Transverse colon (tissue), 4 donors: ENCODE results near the gene PDE8B. TPM values are rescaled to one million over a fixed set of nuclear protein-coding genes. Genes with fewer than 3 reads are reported as not detected.
A peak's percentile ranks its signal among the peaks of the same experiment; 100 is the strongest.

Source experiments
- DNase-seq: peaks from one replicate; pipeline ENCODE4 v3.0.0-alpha.2; 2019
- H3K27ac ChIP-seq, 4 donors: fragments of 200-600 bp; sonication (generic); 2 replicates each; pipeline ENCODE4 v1.5.1; 2016 to 2018; ENCODE audit warnings: inconsistent platforms in 4 of 4
- H3K27me3 ChIP-seq: fragments of 200-600 bp; sonication (generic); 2 replicates; pipeline ENCODE4 v1.5.1; 2017; ENCODE audit warnings: inconsistent platforms
- H3K36me3 ChIP-seq, 4 donors: fragments of 200-600 bp; sonication (generic); 2 replicates each; pipeline ENCODE4 v1.5.1; 2017 to 2019; ENCODE audit warnings: inconsistent platforms in 4 of 4
- H3K4me1 ChIP-seq, 4 donors: fragments of 200-600 bp; sonication (generic); 2 replicates each; pipeline ENCODE4 v1.5.1; 2017 to 2020; ENCODE audit warnings: inconsistent platforms in 4 of 4
- H3K4me3 ChIP-seq, 4 donors: fragments of 200-600 bp; sonication (generic); 1 replicate in 1 of 4; 2 replicates in 3 of 4; pipeline versions ENCODE4 v1.5.1 to v1.6.1; 2017 to 2019; ENCODE audit warnings: inconsistent platforms in 4 of 4
- H3K9me3 ChIP-seq, 2 donors: fragments of 200-600 bp; sonication (generic); 2 replicates each; pipeline ENCODE4 v1.5.1; 2017 to 2019; ENCODE audit warnings: inconsistent platforms in 2 of 2
- EP300 ChIP-seq: sonication (generic); formaldehyde crosslinking; IDR thresholded peaks from one replicate; pipeline ENCODE4 v1.6.1; 2017; ENCODE audit warnings: antibody characterized with exemption, low read depth
- POLR2A ChIP-seq: fragments of 450-650 bp; IDR thresholded peaks from one replicate; pipeline ENCODE4 v1.6.1; 2016; ENCODE audit warnings: antibody characterized with exemption, mild to moderate bottlenecking, moderate library complexity
- POLR2AphosphoS5 ChIP-seq, 3 donors: sonication (generic); formaldehyde crosslinking; IDR thresholded peaks; one replicate each; pipeline ENCODE4 v1.6.1; 2016; ENCODE audit warnings: antibody characterized with exemption in 3 of 3
- WGBS, 2 donors: methylation state at CpG; one replicate each; pipeline ENCODE4 v1.1.5; 2018; ENCODE audit warnings: low coverage in 1 of 2; 5-methylcytosine and 5-hydroxymethylcytosine counted together
- in situ Hi-C, 4 donors: fragments of 200-750 bp; cut with MboI; loops; one replicate each; pipeline versions ENCODE4 v1.15.0 to v1.15.1; 2017; ENCODE audit warnings: low sequenced_read_pairs in 3 of 4, low pct_ligation_motif_present in 1 of 4, low pct_unique_long_range_greater_than_20kb in 1 of 4
- intact Hi-C: fragments of 100-400 bp; cut with DNase I; formaldehyde crosslinking; loops from one replicate; pipeline ENCODE4 v1.15.1; 2023; ENCODE audit warnings: low total_unique reads
- total RNA-seq, 4 donors: library from RNA; depleted of rRNA; stranded (reverse); fragments of >200 nt; gene quantifications; one replicate each; pipeline ENCODE4 v1.1.0, GENCODE V29; 2016
- TF ChIP-seq, protein P1 (sequence below), 5 experiments: fragments of 200-600 bp in 3 of 5; fragments of 450-650 bp in 2 of 5; sonication (generic) in 3 of 5; IDR thresholded peaks; 1 replicate in 2 of 5; 2 replicates in 3 of 5; pipeline ENCODE4 v1.5.1; 2016 to 2017; ENCODE audit warnings: antibody characterized with exemption in 5 of 5, inconsistent platforms in 3 of 5, mild to moderate bottlenecking in 2 of 5, moderate library complexity in 1 of 5

Gene PDE8B
- total RNA-seq, 4 donors from 2014 or later = 0.40 to 22.4 (median 1.2) TPM

GRCh38 chr5:77211691-77212047, 1.2 kb downstream of the PDE8B start:
- 28 to 35% methylated on average over 8 to 10 of the region's 10 CpGs for WGBS, 2 donors
- intact Hi-C loops = no loop called here
- DNase-seq = no peak
- Histone ChIP-seq H3K4me3 (peak overlapping the region in 2 of 4 donors; percentile 48 to 52), H3K9me3 (no peaks in the 10 kb centered on the region), H3K36me3 (no peaks in the 10 kb centered on the region), H3K27me3 (peaks cover 68% of the 10 kb centered on the region), H3K4me1 (peaks cover 0 to 9% (median 0%) of the 10 kb centered on the region in 4 donors), H3K27ac (no peak overlapping the region)
- TF ChIP-seq EP300 (no peak), POLR2AphosphoS5 (IDR thresholded peaks at IDR 0.05) (no peak), POLR2A (no peak)
- TF ChIP-seq, protein P1, sequence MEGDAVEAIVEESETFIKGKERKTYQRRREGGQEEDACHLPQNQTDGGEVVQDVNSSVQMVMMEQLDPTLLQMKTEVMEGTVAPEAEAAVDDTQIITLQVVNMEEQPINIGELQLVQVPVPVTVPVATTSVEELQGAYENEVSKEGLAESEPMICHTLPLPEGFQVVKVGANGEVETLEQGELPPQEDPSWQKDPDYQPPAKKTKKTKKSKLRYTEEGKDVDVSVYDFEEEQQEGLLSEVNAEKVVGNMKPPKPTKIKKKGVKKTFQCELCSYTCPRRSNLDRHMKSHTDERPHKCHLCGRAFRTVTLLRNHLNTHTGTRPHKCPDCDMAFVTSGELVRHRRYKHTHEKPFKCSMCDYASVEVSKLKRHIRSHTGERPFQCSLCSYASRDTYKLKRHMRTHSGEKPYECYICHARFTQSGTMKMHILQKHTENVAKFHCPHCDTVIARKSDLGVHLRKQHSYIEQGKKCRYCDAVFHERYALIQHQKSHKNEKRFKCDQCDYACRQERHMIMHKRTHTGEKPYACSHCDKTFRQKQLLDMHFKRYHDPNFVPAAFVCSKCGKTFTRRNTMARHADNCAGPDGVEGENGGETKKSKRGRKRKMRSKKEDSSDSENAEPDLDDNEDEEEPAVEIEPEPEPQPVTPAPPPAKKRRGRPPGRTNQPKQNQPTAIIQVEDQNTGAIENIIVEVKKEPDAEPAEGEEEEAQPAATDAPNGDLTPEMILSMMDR (IDR thresholded peaks at IDR 0.05) = no peak
- in situ Hi-C loops = no loop called here

DNA sequence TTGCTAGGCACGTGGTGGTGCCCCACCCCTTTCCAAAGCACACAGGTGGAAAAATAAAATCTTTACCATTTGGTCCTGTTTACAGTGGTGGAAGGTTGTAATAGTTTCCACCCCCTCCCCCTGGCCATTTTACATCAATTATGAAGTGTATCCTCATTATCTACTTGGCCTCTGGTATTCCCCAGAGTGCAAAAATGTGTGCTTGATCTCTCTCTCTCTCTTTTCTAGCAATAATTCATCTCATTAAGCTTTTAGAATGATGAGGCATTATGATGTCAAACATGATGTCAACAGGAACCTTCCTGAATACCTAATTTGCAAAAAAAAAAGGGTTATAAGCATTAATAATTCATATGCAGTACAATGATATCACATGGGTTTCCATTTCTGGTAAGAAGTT, 3.1 kb downstream of the PDE8B start:
- Histone ChIP-seq H3K36me3 (no peaks in the 10 kb centered on the region), H3K27me3 (peaks cover 66% of the 10 kb centered on the region), H3K4me1 (peaks cover 0 to 9% (median 0%) of the 10 kb centered on the region in 4 donors), H3K9me3 (no peaks in the 10 kb centered on the region), H3K4me3 (no peak overlapping the region), H3K27ac (no peak overlapping the region)
- in situ Hi-C loops (no loop called here), intact Hi-C loops (no loop called here)
- WGBS, 2 donors = 43 to 73% methylated on average over 1 of the region's 1 CpG
- DNase-seq = no peak
- no peak for TF ChIP-seq EP300
- no peak for TF ChIP-seq POLR2A
- TF ChIP-seq POLR2AphosphoS5 (IDR thresholded peaks at IDR 0.05) = no peak
- TF ChIP-seq, protein P1 (IDR thresholded peaks at IDR 0.05) = no peak

- Histone ChIP-seq H3K4me3 (no peak overlapping the region), H3K27ac (no peak overlapping the region), H3K27me3 (peaks cover 61% of the 10 kb centered on the region), H3K4me1 (peaks cover 0 to 9% (median 0%) of the 10 kb centered on the region in 4 donors), H3K9me3 (no peaks in the 10 kb centered on the region), H3K36me3 (no peaks in the 10 kb centered on the region)
- in situ Hi-C loops (no loop called here), intact Hi-C loops (no loop called here)
- DNase-seq = no peak
- TF ChIP-seq EP300 (no peak), POLR2AphosphoS5 (IDR thresholded peaks at IDR 0.05) (no peak), POLR2A (no peak)
- TF ChIP-seq, protein P1 (IDR thresholded peaks at IDR 0.05) = no peak
- WGBS, 2 donors = 79% methylated on average over 4 of the region's 4 CpGs; no CpG with 5 or more reads in 1 of the 2 donors
Measured at GRCh38 chr5:77214151-77214550, 3.7 kb downstream of the PDE8B start.

GRCh38 chr5:77218263-77218662, 7.8 kb downstream of the PDE8B start:
- no peak overlapping the region for H3K27ac ChIP-seq
- no peak overlapping the region for H3K4me3 ChIP-seq
- H3K27me3 ChIP-seq = peaks cover 21% of the 10 kb centered on the region
- TF ChIP-seq, protein P1 (IDR thresholded peaks at IDR 0.05) = peak in 2 of 5 experiments; percentile 5 to 15
- TF ChIP-seq POLR2A = no peak
- no peaks in the 10 kb centered on the region for H3K4me1 ChIP-seq
- intact Hi-C loops = no loop called here
- in situ Hi-C loops = no loop called here
- no peaks in the 10 kb centered on the region for H3K9me3 ChIP-seq
- H3K36me3 ChIP-seq = no peaks in the 10 kb centered on the region
- DNase-seq = no peak
- 59% methylated on average over 3 to 4 of the region's 4 CpGs for WGBS, 2 donors
